Embryonic facial prominence (tissue), 1 donor: ENCODE results near the gene KAT7.

Source experiments
- DNase-seq: peaks from one replicate; pipeline ENCODE4 v3.0.0-alpha.2; 2016; ENCODE audit errors: extremely low spot score

The KAT7 gene

DNA sequence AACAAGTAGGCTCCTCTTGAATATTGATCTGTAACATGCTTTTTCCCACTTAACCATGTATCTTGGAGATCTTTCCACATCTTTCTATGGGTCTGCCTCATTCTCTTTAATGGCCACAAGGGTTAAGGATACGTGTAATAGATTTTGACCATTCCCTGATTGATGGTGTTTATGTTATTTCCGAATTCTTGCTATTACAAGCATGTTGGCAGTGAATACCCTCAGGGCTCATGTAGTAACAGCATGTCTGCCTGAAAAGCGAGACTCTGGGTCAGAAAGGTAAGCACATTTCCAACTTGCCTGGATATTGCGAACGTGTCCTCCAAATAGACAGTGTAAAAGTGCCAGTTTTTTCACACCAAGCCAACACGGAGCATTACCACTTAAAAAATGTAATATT lies 54.4 kb downstream of the KAT7 start:
- no peak for DNase-seq

- DNase-seq: no peak
Observed at GRCh38 chr17:49843774-49844350, 55.4 kb downstream of the KAT7 start.

DNA sequence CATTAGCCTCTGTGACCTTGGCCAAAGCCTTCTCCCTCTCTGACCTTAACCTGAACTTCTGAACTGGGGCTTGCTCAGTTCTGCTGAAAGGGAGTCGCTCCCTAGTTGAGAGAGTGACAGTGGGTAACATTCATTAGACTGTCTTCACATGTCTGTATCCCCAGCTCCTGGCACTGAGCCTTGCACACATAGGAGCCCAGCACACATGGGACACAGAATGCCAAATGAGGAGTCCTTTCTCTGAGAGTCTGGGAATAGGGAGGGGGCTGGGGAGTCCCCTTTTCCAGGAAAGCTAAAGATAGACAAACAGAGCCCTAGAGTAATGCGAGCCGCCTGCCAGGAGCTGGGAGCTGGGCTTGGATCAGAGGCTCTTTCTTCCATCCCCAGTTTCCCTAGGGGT lies 56.8 kb downstream of the KAT7 start:
- DNase-seq: no peak

DNA sequence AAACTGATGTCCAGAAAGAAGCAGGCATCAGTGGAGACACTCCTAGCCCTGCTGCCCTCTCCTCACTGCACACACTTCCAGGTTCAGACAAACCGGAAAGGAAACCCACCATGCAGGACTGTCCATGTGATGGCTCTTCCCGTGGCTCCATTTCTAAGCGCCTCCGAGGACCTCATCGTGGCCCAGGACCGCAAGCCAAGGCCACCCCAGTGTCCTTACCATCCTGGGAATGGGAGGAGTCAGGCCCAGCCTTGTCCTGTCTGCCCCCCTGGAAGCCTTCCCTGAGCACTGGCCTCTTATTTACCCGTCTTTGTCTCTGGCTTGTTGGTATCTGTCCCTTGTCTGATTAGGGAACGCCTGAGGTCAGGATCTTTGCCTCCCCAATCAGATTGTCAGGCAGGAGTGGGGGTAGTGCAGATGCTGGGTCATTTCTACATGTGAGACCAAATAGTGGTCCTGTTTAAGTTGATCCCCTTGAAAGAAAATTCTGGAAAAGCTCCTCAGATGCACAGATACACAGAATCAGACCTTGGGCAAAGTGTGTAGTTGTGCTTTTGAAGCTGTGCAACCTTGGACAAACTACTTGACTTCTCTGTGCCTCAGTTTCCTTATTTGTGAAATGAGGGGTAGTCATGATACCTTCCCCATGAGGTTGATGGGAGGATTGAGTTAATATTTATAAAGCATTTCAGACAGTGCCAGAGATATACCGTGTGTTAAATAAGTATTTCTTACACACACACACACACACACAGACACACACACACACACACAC lies 58.6 kb downstream of the KAT7 start:
- DNase-seq: no peak

GRCh38 chr17:49848019-49848473 lies 59.6 kb downstream of the KAT7 start, which contains the start of gene TAC4:
TAC4 (minus strand) TSS chr17:49848069; CDS start chr17:49848017, 52 bp downstream.
- no peak for DNase-seq

- DNase-seq: no peak
Observed at GRCh38 chr17:49848739-49849138, 60.3 kb downstream of the KAT7 start.

- no peak for DNase-seq
Observed at GRCh38 chr17:49850218-49850610, 61.7 kb downstream of the KAT7 start.

- DNase-seq: no peak
Observed at GRCh38 chr17:49850772-49851386, 62.4 kb downstream of the KAT7 start.

DNA sequence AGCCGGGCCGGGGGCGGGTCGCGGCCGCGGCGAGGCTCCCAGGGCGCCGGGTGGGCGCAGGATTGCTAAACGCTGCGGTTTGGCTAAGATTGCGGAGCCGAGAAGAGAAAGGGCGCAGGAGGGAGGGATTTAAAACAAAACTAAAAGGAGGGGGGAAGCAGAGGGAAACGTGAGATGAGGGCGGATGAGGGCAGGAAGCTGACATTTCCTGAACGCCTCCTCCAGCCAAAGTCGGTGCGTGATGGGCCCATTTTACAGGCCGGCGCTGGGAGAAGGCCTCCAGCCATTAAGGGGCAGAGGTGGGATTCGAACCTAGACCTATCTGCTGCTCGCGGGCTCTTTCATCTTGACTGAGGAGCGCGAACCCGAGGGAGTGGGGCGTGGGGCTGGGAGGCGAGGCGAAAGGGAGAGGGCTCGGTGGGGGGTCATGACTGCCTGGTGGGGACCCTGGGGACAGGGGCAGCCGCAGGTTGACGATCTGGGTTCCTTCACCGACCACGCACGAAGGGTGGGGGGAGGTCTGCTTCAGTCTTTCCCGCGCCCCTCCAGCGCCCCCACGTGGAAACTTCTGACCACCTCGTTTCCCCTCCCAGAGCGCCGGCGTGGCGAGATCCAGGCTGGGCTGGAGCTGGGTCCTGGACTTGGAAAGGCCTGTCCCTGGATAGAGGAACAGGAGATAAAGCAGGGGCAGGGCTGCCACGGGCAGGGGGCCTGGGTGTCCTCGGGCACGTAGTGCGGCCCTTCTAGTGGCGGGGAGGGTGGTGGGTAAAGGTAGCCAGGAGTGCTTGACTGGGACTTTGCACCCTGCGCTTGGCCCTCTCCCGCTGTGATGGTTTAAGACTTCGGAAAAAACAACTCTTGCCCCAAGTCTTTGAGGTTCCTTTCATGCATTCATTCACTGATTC lies 63.2 kb downstream of the KAT7 start:
- DNase-seq: peak; percentile 50

DNA sequence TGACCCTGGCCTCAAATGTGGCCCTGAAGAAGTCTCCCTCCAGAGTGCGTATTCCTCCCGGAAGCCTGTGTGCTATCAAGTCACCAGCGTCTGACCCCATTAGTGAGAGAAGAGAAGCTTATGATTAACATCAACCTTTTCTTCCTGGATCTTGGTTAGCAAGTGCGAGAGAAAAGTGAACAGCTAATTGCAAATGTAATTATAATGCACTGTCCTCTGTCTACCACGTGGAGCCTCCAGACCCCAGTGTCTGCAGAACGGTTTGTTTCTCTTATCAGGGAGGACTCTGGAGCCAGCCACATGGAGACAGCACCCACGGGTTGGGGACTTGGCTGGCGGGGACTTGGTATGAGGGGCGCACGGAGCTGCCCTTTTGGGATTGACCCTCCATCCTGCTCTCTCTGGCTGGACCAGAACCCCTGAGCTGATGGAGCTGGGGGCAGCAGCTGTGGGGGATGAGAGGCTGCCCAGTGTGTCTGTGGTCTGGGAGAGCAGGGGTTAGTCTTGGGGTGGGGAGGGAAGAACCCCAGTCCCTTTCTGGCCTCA lies 65.1 kb downstream of the KAT7 start:
- no peak for DNase-seq

DNA sequence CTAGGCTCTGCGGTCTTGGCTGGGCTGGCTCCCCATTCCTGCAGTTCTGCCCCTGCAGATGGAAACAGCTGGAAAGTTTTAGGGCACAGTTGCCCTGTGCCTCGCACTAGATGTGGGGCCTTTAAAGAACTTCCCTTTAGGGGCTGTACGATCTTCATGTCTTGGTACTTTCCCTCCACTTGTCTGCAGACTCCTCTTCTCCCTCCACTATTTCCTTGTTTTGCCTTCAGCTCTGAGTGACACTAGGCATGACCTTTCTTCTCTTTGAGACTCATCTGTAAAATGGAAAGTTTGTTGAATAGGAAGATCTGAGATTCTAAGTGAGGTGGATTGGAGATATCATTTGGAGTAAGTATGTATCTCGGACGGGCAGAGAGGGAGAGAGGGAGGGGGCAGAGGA lies 65.6 kb downstream of the KAT7 start:
- no peak for DNase-seq

DNA sequence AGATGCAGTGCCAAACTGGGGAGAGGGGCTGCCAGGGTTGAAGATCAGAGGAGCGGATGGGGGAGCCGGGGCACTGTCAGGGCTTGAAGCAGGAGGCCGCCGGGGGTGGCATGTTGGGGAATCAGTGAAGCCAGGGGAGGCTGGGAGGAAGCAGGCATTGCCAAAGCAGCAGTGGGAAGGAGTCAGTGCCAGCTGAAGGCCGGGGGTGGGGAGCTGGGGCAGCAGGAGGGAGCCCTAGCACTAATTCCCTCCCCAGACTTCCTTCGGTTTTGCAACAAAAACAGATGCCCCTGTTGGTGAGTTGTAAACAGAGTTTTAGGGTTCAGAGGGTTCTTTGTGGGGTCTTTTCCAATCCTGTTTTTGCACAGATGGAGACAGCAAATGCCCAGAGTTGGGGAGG lies 70.3 kb downstream of the KAT7 start:
- DNase-seq: no peak

- DNase-seq: no peak
Observed at GRCh38 chr17:49859991-49860953, 71.8 kb downstream of the KAT7 start.

GRCh38 chr17:49861150-49861884 lies 72.8 kb downstream of the KAT7 start:
- no peak for DNase-seq

- DNase-seq: no peak
Observed at GRCh38 chr17:49862781-49863331, 74.4 kb downstream of the KAT7 start.

DNA sequence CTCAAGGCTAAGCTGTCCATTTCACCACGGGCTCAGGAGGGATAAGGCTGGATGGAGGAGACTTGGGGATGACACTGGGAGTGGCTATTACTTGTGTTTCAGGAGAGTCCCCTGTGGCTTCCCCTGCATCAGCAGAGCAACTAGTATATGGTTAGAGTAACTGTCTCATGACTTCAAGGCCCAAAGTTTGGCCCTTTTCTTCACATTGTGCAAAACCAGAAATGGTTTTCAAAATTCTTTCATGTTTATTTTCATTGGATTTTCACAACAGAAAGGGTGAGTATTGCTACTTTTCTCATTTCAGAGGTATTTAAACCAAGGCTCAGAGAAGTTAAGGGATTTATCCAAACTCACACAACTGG lies 77.5 kb downstream of the KAT7 start:
- no peak for DNase-seq

GRCh38 chr17:49866882-49867413 lies 78.5 kb downstream of the KAT7 start:
- no peak for DNase-seq

GRCh38 chr17:49869038-49869374 lies 80.5 kb downstream of the KAT7 start:
- no peak for DNase-seq

DNA sequence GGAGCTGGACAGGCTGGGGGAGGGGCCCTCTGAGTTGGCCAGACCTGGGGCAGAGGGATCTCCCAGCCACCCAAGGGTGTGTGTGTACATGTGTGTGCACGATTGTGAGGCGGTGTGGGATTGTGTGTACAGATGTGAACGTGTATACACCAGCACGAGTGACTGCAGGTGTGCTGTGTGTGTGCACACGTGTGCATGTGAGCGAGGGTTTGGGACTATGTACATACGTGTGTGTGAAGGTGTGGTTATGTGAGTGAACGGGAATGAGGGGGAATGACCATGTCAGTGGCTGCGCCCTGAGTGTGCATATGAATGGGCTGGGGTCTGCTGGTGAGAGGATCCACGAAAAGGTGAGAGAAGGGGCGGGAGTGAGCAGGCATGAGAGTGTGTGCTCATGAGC lies 81.8 kb downstream of the KAT7 start:
- DNase-seq: no peak
